SK-N-MC (cell line): Measurements from ENCODE around the gene DPYD.

ENCODE experiments used
- EZH2 ChIP-seq: fragments of 200-600 bp; sonication (generic); IDR thresholded peaks from one replicate; pipeline ENCODE4 v1.6.1; 2017; ENCODE audit warnings: antibody characterized with exemption
- FOXP2 ChIP-seq: optimal IDR thresholded peaks from 2 replicates; pipeline ENCODE3; 2011; ENCODE audit warnings: mild to moderate bottlenecking, moderate library complexity; ENCODE audit not compliant: insufficient read depth; ENCODE audit errors: extremely low read length, control extremely low read depth
- POLR2AphosphoS5 ChIP-seq: IDR thresholded peaks from 2 replicates; pipeline ENCODE4 v1.6.1; 2012; ENCODE audit warnings: mild to moderate bottlenecking, low read depth, low read length, borderline replicate concordance

- TF ChIP-seq EZH2 (no peak), FOXP2 (no peak), POLR2AphosphoS5 (no peak)
Measured at GRCh38 chr1:97898948-97899347, 21.9 kb downstream of the DPYD start.
